Left lung (tissue), 10 donors: ENCODE data around the gene NOXO1. TPM values are rescaled to one million over a fixed set of nuclear protein-coding genes. Genes with fewer than 3 reads are reported as not detected.

Experiments used
- ATAC-seq: fragments of 200-7000 bp; cut with Tn5 transposase; one replicate; pipeline ENCODE4 v1.9.1; 2020; ENCODE audit warnings: moderate library complexity
- DNase-seq, 4 donors: peaks; one replicate each; pipeline ENCODE4 v3.0.0-alpha.2; 2013 to 2020
- H3K27ac ChIP-seq, 2 donors: fragments of 200-600 bp; sonication (generic) in 1 of 2; one replicate each; pipeline versions ENCODE4 v1.5.0 to v1.8.0; 2020 to 2021
- H3K27me3 ChIP-seq, 2 donors: fragments of 200-600 bp; sonication (generic) in 1 of 2; one replicate each; pipeline versions ENCODE4 v1.5.0 to v1.8.0; 2020 to 2021
- H3K36me3 ChIP-seq, 2 donors: fragments of 200-600 bp; sonication (generic) in 1 of 2; one replicate each; pipeline versions ENCODE4 v1.5.0 to v1.8.0; 2020 to 2021
- H3K4me1 ChIP-seq, 2 donors: fragments of 200-600 bp; one replicate each; pipeline ENCODE4 v1.8.0; 2021
- H3K4me3 ChIP-seq, 2 donors: fragments of 200-600 bp; sonication (generic) in 1 of 2; one replicate each; pipeline versions ENCODE4 v1.5.0 to v1.8.0; 2020 to 2021; ENCODE audit warnings: mild to moderate bottlenecking in 1 of 2
- H3K9me3 ChIP-seq, 2 donors: fragments of 200-600 bp; sonication (generic) in 1 of 2; one replicate each; pipeline versions ENCODE4 v1.5.0 to v1.8.0; 2020 to 2021
- intact Hi-C, 2 donors: fragments of 100-400 bp; cut with DNase I; formaldehyde crosslinking; loops; one replicate each; pipeline versions ENCODE4 v1.11.2 to v1.14.2; 2022
- polyA plus RNA-seq, 6 donors: library from polyadenylated mRNA; unstranded; fragments of 120-200 nt; gene quantifications; one replicate each; pipeline ENCODE4 v1.2.1, GENCODE V29; 2013; ENCODE audit not compliant: insufficient read length in 6 of 6
- total RNA-seq, 2 donors: library from RNA; stranded (reverse); fragmentation: NEBNext Ultra II Directional; extraction: Animal tissue kit (Norgen Biotek cat#: 25700); gene quantifications; one replicate each; pipeline ENCODE4 v1.2.1, GENCODE V29; 2021
- TF ChIP-seq, protein P1 (sequence below), 2 donors: fragments of 200-600 bp; sonication (generic) in 1 of 2; IDR thresholded peaks; one replicate each; pipeline versions ENCODE4 v1.5.0 to v1.8.0; 2021; ENCODE audit warnings: antibody characterized with exemption in 2 of 2
- donor health status: DM: no; HTN: yes; CAD: no.
- donor health status: DM: no; HTN: no; CAD: no.

NOXO1 gene
- total and polyA plus RNA-seq, 8 donors, result 0.30 to 5.6 (median 0.64) TPM; not detected in 2

GRCh38 chr16:1946495-1947368 lies 34.5 kb downstream of the NOXO1 start:
- Histone ChIP-seq H3K27ac (no peak overlapping the region), H3K4me3 (no peak overlapping the region), H3K27me3 (no peaks in the 10 kb centered on the region), H3K4me1 (peaks cover 6 to 16% of the 10 kb centered on the region in 2 donors), H3K36me3 (no peaks in the 10 kb centered on the region), H3K9me3 (no peaks in the 10 kb centered on the region)
- TF ChIP-seq, protein P1, sequence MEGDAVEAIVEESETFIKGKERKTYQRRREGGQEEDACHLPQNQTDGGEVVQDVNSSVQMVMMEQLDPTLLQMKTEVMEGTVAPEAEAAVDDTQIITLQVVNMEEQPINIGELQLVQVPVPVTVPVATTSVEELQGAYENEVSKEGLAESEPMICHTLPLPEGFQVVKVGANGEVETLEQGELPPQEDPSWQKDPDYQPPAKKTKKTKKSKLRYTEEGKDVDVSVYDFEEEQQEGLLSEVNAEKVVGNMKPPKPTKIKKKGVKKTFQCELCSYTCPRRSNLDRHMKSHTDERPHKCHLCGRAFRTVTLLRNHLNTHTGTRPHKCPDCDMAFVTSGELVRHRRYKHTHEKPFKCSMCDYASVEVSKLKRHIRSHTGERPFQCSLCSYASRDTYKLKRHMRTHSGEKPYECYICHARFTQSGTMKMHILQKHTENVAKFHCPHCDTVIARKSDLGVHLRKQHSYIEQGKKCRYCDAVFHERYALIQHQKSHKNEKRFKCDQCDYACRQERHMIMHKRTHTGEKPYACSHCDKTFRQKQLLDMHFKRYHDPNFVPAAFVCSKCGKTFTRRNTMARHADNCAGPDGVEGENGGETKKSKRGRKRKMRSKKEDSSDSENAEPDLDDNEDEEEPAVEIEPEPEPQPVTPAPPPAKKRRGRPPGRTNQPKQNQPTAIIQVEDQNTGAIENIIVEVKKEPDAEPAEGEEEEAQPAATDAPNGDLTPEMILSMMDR (IDR thresholded peaks at IDR 0.05), result no peak
- intact Hi-C loops, result no loop called here
- no peak for ATAC-seq
- no peak for DNase-seq

- ATAC-seq (no peak), DNase-seq (no peak)
- Histone ChIP-seq H3K4me3 (no peak overlapping the region), H3K27me3 (no peaks in the 10 kb centered on the region), H3K9me3 (no peaks in the 10 kb centered on the region), H3K27ac (no peak overlapping the region), H3K36me3 (peaks cover 0 to 6% of the 10 kb centered on the region in 2 donors), H3K4me1 (peaks cover 6 to 26% of the 10 kb centered on the region in 2 donors)
- intact Hi-C loops, result no loop called here
- TF ChIP-seq, protein P1 (IDR thresholded peaks at IDR 0.05), result no peak
These were observed 35.5 kb downstream of the NOXO1 start for GRCh38 chr16:1945559-1946391.

DNA sequence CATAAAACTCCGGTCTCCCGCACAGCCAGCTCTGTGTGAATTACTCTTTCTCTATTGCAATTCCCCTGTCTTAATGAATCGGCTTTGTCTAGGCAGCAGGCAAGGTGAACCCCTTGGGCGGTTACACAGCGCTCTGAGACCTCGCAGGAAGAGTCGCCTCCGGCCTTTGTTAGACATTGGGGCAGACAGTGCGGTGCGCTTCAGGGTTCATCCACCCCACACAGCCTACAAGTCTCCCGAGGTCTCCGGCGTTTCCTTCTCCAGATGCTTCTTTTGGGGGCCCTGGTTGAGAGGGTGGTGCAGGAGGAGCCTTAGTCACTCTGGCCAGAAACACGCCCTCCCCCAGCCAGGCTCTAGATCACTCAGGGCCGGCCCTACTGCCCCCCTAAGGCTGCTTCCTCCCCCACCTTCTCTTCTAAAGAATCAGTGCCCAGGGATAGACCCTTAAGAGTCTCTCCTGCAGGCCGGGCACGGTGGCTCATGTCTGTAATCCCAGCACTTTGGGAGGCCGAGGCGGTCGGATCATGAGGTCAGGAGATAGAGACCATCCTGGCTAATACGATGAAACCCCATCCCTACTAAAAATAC lies 36.6 kb downstream of the NOXO1 start:
- Histone ChIP-seq H3K9me3 (no peaks in the 10 kb centered on the region), H3K27me3 (no peaks in the 10 kb centered on the region), H3K4me1 (peaks cover 6 to 36% of the 10 kb centered on the region in 2 donors), H3K36me3 (peaks cover 0 to 16% of the 10 kb centered on the region in 2 donors), H3K27ac (no peak overlapping the region), H3K4me3 (no peak overlapping the region)
- DNase-seq (no peak), ATAC-seq (no peak)
- TF ChIP-seq, protein P1 (IDR thresholded peaks at IDR 0.05), result no peak
- intact Hi-C loops, result no loop called here

DNA sequence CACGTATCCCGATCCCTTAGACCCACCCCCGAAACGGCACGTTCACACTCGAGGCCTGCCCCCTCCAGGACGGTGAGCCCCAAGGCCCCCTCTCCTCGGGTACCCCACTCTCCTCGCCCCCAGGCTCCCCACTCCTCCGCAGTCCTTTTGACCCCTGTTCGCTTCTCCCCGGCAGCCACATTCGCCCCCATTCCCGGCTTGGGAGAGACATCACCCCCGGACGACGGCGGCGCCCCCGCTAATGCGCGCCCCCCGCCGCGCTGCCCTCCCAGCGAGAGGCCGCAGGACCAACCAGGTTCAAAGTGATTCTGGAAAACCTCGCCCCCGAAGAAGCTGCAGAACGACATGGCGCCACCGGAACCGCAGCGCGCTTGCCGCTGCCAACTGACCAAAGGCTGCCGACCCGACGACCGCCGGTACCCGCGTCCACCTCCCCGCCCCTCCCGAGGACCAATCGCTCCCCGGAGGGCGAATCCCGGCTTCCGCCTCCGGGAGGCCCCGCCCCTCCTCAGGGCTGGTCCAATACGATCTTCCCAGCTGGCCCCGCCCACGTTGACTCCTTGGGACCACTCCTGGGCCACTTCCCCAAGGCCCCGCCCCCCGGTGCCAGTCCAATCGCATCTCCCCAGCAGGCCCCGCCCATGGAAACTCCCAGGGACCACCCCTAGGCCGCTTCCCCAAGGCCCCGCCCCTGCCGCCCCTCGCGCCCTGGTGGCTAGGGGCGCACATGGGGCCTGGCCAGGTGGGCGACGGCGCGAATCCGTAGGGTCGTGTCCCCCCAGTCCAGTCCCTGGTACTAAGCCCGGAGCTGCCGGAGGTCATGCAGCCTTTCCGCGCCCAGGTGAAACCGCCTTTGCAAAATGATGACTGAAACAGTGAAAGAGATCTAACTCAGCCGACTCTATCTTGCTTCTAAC lies 38.2 kb downstream of the NOXO1 start, which contains the start of gene MSRB1:
MSRB1 (minus strand) TSS at position 390 of the 917 bp plus-strand sequence; CDS start at position 347, 43 bp downstream.
- peak within 1 kb of the TSS; percentile 70 to 72 for H3K4me3 ChIP-seq
- no peaks in the 10 kb centered on the region for H3K9me3 ChIP-seq
- peaks cover 0 to 33% of the 10 kb centered on the region in 2 donors for H3K36me3 ChIP-seq
- DNase-seq, result peak; percentile 96 to 100 (median 99)
- peak; percentile 97 for ATAC-seq
- TF ChIP-seq, protein P1 (IDR thresholded peaks at IDR 0.05), result no peak
- no peaks in the 10 kb centered on the region for H3K27me3 ChIP-seq
- H3K4me1 ChIP-seq, result peaks cover 6 to 53% of the 10 kb centered on the region in 2 donors
- H3K27ac ChIP-seq, result peak within 1 kb of the TSS; percentile 62 to 93
- intact Hi-C loops, result no loop called here
